Pons (tissue), 1 donor: ENCODE results near the gene LRRC10B.
"Not testable (repeated sequence)": the region's sequence is repeated elsewhere in the genome, so short reads cannot be mapped to it uniquely, and the experiment has no call there.

Experiments used
- DNase-seq: peaks from one replicate; pipeline ENCODE4 v3.0.0-alpha.2; 2016; ENCODE audit warnings: low spot score

The LRRC10B gene

DNA sequence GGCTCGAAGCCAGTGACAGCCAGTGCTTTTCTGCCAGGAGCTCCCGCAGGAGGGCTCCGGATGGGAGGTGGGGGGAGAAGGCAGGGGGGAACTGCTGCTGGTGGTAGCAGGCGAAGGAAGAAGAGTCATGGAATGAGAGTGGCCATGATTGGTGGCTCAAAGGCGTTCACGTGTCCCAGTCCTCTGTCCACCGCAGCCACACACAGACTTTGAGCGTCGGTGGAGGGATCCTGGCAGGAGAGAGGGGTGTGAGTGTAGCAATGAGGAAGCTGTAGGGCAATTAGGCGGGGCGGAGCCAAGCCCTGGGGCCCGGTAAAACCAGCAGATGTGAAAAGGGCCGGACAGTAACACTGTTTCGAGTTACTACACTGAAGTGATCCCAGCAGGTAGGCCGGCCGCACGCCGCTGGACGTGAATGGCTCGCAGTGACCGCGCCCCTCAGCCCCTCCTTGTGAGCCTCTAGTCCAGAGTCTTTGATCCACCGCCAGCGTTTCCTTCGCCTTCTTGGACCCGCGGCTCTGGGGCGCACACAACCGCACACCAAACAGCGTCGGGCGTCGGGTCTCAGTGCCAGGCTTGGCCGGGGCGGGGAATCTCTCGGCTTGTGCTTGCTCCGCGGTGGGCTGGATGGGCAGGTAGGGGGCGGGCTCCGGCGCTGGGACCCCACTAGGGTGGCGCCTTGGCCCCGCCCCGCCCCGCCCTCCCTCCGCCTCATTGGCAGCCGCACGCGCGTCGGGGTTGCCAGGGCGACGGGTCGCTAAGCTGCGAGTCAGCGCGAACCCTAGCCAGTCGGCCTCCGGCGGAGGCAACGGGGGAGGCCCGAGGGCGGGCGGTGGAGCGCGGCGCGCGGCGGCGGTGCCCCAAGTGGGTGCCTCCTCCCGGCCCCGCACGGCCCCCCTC lies at the start of gene LRRC10B:
Gene LRRC10B, plus strand, starts transcription at position 788 of the 900 bp plus-strand sequence. CDS start 250 bp downstream, outside the sequence.
- DNase-seq, result no peak

DNA sequence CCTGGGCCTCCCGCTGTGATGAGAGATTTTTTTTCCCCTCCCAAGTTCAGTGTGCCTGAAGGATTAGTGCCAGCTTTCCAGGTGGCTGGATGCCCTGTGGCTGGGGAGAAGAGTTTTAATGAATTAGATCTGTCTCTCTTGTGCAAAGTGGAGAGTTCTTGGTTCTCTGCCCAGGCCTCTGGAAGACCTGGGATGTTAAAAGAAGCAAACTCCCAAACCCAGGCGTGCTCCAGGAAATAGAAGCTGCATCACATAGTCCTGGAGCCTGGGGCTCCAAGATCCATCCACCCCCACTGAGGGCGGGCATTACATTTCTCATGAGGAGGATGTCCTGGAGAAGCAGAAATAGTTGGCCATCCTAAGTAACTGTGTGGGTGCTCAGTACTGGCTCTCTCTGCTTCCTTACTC lies 48.1 kb upstream of the LRRC10B start:
- peak; percentile 57 for DNase-seq

DNA sequence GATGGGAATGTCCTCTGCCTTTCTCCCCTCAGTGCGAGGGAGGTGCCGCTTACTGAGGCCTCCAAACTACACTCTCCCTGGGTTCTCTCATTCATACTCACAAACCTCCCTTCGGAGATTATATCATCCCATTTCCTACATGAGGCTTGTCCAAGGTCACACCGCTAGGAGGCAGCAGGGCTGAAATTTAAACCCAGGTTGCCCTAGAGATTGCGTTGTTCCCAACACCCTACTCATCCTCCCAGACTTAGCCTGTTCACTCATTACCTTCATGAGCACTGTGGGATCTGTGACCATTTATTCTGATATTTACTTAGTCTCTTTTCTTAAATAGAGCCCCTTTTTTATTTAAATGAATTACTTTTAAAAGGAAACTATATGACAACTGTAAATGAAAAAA lies 47.6 kb upstream of the LRRC10B start:
- no peak for DNase-seq

DNA sequence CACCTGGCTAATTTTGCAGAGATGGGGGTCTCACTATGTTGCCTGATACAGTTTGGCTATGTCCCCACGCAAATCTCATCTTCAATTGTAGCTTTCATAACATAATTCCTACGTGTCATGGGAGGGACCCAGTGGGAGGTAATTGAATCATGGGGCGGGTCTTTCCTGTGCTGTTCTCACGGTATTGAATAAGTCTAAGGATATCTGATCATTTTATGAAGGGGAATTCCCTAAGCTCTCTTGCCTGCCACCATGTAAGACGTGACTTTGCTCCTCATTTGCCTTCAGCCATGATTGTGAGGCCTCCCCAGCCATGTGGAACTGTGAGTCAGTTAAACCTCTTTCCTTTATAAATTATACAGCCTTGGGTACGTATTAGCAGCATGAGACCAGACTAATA lies 40.9 kb upstream of the LRRC10B start:
- DNase-seq, result not testable (repeated sequence)

DNA sequence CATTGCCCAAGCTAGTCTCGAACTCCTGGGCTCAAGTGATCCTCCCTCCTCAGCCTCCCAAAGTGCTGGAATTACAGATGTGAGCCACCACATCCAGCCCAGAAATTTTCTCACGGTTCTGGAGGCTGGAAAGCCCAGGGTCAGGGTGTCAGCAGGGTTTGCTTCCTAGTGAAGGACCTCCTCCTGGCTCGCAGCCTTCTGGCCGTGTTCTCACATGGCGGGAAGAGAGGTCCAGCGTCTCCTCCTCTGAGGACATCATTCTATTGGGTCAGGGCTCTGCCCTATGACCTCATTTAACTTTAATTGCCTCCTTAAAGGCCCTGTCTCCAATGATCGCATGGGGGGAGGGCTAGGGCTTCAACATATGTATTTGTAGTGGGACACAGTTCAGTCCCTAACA lies 40.5 kb upstream of the LRRC10B start:
- DNase-seq, result no peak

DNA sequence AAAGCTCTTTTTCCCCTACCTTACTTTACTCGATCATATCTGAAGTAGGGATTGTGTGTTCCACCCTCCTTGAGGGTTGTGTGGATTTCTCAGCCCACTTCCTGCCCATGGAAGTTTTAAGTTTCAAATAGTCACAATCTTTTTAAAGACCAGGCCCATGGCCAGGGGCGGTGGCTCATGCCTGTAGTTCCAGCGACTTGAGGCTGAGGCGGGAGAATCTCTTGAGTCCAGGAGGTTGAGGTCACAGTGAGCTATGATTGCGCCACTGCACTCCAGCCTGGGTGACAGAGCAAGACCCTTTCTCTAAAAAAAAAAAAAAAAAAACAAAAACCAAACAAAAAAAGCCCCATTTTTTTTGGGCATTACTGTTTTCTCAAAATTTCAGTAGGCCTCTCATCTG lies 36.3 kb upstream of the LRRC10B start:
- DNase-seq, result no peak

DNA sequence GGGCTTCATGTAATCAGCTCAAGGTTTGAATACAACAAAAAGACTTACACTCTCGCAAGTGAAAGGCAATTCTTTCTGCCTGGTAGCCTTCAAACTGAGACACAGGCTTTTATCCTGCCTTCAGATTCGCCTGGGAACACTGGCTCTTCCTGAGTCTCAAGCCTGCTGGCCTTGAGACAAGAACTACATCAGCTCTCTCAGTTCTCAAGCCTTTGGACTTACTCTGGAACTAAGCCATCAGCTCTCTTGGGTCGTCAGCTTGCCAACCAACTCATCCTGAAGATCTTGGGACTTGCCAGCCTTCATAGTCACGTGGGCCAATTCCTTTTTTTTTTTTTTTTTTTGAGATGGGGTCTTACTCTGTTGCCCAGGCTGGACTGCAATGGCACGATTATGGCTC lies 35.7 kb upstream of the LRRC10B start:
- DNase-seq, result peak; percentile 74

DNA sequence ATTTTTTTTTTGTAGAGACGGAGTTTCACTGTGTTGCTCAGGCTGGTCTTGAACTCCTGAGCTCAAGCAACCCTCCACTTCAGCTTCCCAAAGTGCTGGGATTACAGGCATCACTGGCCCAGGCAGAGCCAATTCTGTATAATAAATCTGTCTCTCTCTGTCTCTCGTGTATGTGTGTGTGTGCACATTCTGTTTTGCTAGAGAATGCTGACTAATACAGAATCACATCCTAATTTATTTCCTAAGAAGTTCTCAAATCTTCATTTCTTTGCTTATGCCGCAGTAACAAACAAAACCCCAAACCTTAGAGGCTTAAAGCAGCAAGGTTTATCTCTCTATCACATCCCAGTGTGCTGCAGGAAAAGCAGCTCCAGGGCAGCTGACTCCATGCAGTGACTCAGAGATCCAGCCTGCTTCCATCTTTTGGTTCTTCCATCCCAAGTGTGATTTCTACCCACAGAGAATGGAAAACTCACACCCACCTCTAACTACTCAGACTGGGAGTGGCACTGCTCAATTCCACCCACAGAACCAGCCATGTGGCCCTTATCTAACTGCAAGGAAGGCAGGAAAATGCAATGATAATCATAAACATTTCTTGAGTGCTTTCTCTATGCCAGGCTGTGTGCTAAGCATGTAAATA lies 35.1 kb upstream of the LRRC10B start:
- no peak for DNase-seq

DNA sequence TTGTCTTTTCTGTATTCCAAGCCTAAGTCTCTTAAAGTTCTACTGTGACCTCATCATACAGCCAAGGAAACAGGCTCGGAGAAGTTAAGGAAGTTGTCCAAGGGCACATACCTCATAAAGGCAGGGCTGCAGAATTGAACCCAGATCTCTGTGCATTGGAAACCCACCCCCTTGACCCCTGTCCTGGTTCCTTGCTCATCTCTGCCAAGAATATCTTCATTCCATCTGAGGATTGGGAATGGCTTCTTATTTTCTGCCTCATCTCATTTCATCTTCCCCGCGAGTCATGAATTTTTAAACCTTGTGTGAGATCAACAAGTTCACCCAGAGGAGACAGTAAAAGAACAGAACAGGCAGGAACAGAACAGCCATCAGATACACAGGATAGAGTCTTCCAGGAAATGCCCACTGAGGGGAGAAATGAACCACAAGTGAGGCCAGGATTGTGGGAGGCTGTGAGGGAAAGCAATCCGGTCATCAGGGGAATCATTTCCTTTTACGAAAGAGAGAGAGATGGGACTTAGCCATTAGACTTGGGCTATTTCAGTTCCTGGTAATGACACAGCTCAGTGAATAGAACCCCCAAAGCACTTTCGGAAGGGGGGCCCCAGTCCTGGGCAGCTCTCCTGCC lies 34.4 kb upstream of the LRRC10B start:
- no peak for DNase-seq

DNA sequence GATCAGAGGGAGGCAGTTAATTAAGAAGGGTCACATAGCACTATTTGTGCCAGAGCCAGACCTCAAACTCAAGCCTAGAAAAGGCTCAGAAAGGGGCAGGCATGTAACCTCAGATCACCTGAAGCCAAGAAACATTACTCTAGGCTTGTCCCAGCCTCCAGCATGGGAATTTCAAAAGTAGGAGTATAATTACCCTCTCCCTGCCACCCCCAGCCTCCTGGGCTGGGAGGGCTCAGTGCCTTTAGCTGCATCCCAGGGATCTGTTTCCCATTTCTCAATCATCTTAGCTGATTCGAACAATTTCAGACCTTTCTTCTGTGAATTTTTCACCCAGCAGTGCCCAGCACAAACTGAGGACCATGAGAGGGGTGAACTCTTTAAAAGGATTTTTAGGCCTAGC lies 33.1 kb upstream of the LRRC10B start:
- DNase-seq, result no peak

DNA sequence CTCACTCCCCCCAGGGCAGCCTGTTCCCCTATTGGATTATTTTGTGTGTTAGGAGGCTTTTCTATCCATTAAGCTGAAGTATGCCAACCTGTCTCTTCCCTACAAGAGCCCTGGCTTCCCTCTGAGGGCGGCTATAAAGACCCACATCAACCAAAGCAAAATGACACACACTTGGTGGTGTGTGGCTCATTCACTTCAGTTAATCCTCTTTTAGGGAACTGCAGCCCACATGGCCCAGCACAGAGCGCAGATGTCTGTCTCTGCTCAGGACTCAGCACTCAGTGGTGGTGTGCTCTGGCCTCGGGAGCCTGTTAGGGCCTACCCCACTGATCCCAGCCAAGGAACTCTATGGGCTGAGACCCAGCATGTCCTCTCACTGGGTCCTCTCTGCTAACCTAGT lies 32.2 kb upstream of the LRRC10B start:
- DNase-seq, result no peak

DNA sequence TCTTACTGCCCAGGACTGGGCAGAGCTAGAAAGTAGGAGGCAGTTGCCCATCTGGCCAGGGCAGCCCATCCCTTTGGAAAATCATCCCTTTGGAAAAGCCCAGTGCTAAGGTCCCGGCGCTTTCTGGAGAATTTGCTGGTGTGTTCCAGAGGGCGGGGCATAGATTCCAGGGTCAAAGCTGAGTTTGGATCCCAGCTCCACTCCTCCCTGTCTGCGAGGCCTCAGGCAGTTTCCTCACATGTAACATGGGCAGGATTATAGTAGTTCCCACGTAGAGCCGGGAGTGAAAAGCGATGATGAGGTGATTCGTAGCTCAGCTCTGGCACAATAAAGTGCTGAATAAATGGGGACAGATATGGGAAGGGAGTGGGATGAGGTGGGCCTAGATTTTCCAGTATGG lies 31.4 kb upstream of the LRRC10B start:
- no peak for DNase-seq

DNA sequence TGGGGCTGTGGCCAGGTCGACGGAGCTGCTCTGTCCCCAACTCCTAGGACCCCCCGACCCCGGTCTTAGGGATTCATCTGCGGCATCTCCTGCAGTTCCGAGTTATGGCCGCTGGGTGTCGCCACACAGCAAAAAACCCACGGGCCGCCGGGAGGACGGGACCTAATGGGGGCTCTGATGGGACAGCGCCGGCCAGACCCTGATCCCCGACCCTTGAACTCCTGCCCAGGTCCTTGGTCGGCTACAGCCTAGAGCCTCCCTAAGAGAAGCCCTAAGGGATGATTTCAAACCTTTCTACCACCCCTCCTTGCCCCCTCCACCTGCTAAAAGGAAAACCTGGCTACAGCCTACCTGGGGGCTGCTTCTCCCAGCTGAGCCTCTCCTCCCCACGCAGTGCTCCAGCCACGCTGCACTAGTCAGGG lies 30.8 kb upstream of the LRRC10B start:
- DNase-seq, result no peak

DNA sequence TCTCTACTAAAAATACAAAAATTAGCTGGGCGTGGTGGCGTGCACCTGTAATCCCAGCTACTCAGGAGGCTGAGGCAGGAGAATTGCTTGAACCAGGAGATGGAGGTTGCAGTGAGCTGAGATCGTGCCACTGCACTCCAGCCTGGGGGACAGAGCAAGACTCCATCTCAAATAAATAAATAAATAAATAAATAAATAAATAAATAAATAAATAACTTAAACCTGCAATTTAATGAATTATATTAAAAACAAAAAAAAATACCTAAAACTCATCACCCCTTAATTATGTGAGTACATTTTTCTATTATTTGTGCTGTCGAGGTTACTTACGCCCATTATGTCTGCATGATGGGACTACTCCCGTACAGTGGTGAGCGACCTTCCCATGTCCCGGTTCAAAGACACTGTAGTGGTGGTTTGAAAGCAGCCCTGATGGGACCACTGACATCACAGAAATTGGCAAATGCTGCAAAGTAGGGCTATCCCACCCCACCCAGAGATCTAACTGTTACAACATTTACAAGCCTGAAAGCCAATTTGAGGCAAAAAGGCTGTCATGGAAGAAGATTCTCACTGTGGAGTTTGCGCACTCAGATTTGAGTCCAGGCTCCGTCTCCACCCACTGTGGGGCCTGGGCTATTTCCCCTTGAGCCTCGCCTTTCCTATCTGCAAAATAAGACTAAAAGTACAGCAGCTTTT lies 29.0 kb upstream of the LRRC10B start:
- not testable (repeated sequence) for DNase-seq

DNA sequence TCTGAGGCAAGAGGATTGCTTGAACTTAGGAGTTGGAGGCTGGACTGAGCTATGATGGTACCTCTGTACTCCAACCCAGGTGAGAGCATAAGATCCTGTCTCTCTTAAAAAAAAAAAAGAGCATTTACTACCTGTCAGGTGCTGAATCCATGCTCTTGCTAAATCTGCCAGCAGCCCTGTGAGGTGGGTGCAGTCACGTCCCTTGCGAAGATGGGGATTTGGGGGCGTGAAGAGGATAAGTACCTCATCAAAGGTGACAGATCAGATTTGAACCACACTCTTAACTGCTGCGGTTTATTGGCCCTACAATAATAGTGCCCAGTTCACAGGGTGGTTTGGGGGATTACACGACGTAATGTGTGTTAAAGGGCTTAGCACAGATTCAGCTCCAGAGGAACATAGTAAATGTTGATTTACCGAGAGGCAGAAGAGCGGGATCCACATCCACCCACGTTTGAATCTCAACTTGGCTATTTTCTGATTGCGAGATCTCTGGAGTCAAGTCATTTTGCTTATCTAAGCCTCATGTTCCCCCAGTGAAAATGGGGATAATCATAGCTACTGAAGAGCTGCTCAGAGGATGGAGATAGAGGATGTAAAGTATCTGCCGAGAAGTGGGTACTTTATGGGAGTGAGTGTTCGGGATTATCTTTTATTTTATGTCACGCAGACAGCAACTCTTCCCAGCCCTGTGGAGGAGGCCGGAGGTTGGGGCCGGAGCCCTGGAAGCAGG lies 28.1 kb upstream of the LRRC10B start:
- no peak for DNase-seq

DNA sequence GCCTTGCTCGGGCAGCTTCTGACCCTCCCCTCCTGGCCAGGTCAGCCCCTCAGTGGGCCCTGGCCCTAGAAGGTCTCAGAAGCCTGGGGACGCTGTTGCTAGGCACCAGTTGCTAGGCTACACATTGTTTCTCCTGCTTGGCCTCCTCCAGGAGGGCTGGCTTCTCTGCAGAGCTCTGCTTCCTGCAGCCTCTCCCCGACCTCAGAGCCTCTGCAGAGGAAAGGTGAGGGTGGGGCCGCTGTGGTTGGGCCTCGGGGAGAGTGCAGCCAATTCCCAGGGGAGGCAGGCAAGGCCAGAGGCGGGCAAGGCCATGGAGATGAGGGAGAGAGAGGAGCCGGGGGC lies 27.6 kb upstream of the LRRC10B start:
- no peak for DNase-seq

DNA sequence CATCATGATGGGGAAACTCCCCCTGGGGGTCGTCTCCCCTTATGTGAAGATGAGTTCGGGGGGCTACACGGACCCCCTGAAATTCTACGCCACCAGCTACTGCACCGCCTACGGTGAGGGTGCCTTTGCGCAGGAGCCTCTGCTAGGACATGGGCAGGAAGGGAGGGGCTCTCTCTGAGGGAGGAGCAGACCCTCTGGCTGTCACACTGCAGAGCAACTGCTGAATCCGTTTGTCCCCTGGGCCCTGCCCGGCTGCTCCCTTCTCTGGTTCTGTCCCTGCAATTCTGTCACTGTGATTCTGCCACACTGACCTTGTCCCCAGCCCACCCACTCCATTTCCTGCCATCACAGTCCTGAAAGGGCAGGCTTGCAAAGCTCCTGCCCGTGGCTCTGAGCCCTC lies 26.7 kb upstream of the LRRC10B start:
- no peak for DNase-seq

DNA sequence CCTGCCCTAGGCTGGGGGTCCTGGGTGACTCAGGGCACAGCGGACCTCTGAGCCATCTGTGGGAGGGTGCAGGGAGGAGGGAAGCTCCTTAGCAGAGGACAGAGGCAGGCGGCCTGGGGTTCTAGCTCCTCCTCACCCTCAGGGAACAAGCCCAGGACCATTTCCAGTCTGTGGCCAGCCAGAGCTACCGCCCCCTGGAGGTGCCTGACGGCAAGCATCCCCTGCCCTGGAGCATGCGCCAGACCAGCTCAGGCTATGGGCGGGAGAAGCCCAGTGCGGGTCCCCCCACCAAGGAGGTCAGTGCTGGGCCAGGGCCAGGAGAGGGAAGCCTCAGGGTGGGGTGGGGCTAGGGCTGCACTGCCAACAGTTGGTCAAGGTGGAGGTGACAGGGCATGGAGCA lies 26.0 kb upstream of the LRRC10B start:
- DNase-seq, result no peak

DNA sequence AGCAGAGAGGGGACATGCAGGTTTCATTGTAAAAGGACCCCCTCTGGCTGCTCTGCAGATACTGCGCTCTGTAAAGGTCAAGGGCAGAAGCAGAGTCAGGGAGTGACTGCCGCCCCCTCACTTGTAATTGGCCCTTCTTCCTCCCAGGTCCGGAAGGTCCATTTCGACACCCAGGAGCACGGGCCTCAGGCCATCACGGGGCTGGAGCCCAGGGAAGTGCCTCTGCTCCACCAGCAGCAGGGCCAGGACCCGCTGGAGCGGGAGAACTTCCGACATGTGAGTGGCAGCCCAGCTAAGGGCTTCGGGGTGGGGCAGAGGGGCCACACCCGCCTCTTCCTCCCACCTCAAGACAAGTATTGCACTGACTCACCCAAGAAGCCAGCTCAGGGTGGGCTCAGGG lies 24.0 kb upstream of the LRRC10B start:
- no peak for DNase-seq

DNA sequence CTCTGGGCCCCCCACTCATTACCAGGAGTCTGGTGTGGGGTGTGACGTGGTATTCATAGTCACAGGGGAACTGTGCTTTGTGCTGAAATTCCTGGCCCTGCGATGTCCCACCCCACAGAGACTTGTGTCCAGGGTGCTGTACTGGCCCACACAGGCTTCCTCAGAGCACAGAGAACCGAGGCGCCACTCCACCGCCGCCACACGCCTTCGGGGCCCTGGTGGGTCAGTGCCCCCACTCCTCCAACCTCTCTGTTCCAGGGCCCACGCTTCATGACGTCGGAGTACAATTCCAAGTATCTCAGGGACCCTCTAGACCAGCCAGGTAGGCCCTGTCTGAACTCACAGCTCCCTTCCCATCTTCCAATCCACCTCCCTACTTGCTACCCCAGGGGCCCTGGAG lies 23.5 kb upstream of the LRRC10B start:
- no peak for DNase-seq

DNA sequence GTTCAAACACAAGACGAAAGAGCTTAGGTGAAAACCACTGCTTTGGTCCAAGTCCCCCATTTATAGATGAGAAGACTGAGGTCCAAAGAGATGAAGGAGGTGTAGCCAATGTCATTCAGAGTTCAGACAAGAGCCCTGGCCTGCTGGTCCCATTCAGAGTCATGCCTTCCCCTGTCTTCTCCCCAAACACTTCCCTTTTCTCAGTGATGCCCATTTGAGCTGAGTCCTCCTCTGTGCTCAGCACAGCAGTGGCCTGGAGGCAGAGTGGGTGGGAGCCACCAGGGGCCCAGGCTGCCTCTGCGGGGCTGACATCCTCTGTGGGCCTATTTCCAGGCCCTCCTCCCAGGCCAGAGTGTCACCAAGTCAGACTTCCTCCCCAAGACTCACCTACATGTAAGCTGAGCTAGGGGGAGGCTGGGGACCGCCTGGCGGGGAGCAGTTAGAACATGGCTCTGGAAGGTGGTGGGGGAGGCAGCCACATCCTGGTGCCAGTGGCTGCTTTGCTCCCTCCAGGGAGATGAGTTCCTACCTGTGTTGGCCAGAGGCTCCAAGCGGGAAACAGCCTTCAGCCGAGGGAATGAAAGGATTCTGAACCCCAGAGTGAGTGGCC lies 22.4 kb upstream of the LRRC10B start:
- DNase-seq, result no peak
